Activated CD8-positive, alpha-beta memory T cell treated with anti-CD3 and anti-CD28 coated beads, Interleukin-2, amount 10 ng/mL, durations not matched to agents 7 days and 5 days (primary cell): ENCODE data around the gene PPFIA3. TPM values are rescaled to one million over a fixed set of nuclear protein-coding genes. Genes with fewer than 3 reads are reported as not detected.
"Not testable (repeated sequence)": the region's sequence is repeated elsewhere in the genome, so short reads cannot be mapped to it uniquely, and the experiment has no call there.

ENCODE experiments used
- ATAC-seq: fragments of 150-1000 bp; cut with Tn5 transposase; one replicate; pipeline ENCODE4 v1.10.0; 2021; ENCODE audit warnings: moderate library complexity
- CTCF ChIA-PET: fragments of 350-600 bp; sonication (Branson Sonifier 250); formaldehyde crosslinking; loops from one replicate; lab custom pipeline; 2021; ENCODE audit warnings: antibody characterized with exemption; lab: Charles Lee
- DNase-seq: peaks from one replicate; pipeline ENCODE4 v3.0.0-alpha.2; 2020
- H3K27ac Mint-ChIP-seq: one replicate; pipeline ENCODE4 v1.8.0; 2021; ENCODE audit warnings: mild to moderate bottlenecking, mixed read lengths
- H3K27me3 Mint-ChIP-seq: one replicate; pipeline ENCODE4 v1.8.0; 2021; ENCODE audit warnings: mixed read lengths
- H3K36me3 Mint-ChIP-seq: one replicate; pipeline ENCODE4 v1.8.0; 2021; ENCODE audit warnings: mild to moderate bottlenecking, mixed read lengths
- H3K4me1 Mint-ChIP-seq: one replicate; pipeline ENCODE4 v1.8.0; 2021; ENCODE audit warnings: mixed read lengths
- H3K4me3 Mint-ChIP-seq: one replicate; pipeline ENCODE4 v1.8.0; 2021; ENCODE audit warnings: mild to moderate bottlenecking, moderate library complexity, mixed read lengths
- H3K9me3 Mint-ChIP-seq: one replicate; pipeline ENCODE4 v1.8.0; 2022; ENCODE audit warnings: low read depth, mixed read lengths
- total RNA-seq, 2 experiments: library from RNA; stranded (reverse); gene quantifications; one replicate each; pipeline ENCODE4 v1.2.3, GENCODE V29; 2021

Gene PPFIA3
- total RNA-seq, 2 experiments from 2014 or later, result 1.7 to 3.6 TPM

DNA sequence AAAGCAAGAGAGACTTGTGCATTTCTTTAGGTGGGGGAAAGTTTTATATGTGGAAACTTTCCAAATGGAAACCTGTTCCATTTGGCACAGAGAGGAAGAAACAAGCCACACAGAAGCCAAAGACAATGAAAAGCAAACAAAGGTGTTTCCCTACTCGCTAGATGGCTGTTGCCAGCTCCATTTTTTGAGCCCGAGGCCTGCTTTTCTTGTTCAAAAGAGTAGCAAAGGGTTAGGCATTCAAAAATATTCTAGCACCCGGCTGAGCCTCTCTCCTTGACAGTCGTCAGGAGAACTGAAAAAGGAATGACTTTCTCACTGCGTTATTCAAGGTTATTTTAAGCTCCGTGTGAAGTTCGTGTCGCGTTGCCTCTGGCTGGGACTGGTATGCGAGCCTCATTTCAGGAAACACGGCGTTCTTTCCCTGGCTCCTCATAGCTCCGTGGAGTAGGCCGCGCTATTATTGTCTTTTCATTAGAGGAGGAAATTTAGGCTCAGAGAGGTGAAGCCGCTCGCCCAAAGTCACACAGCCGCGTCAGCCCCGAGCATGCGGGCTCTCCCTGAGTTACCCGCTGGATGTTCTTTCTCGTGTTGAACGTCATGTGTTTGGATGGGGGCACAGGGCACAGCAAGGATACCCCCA lies 45.9 kb downstream of the PPFIA3 start:
- CTCF ChIA-PET, result interaction anchor here (1.0 kb wide), 1 partner anchor 33 kb away, joined by 4 read pairs; no protein-coding TSS in a partner anchor
- H3K9me3 Mint-ChIP-seq, result no peaks in the 10 kb centered on the region
- no peaks in the 10 kb centered on the region for H3K4me1 Mint-ChIP-seq
- ATAC-seq (no peak), DNase-seq (no peak)
- no peaks in the 10 kb centered on the region for H3K36me3 Mint-ChIP-seq
- peaks cover 17% of the 10 kb centered on the region for H3K27me3 Mint-ChIP-seq
- H3K27ac Mint-ChIP-seq, result no peak overlapping the region
- H3K4me3 Mint-ChIP-seq, result no peak overlapping the region

DNA sequence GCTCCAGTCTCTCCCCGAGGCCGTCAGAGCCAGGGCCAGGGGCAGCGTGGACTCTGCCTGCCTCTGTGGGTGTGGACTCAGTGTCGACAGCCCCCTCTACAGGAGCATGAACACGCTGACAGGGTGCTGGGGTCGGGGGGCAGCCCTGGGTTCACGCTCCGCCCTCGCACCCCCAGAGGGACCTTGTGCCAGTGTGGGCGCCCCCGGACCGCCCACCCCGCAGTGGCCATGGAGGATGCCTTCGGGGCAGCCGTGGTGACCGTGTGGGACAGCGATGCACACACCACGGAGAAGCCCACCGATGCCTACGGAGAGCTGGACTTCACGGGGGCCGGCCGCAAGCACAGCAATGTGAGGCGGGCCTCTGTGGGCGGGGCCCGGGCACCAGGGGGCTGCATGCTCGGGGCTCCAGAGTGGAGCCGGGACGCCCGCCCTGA lies 46.5 kb downstream of the PPFIA3 start:
- H3K36me3 Mint-ChIP-seq, result no peaks in the 10 kb centered on the region
- no peak for ATAC-seq
- H3K27ac Mint-ChIP-seq, result no peak overlapping the region
- CTCF ChIA-PET, result no interaction called here
- H3K27me3 Mint-ChIP-seq, result peaks cover 12% of the 10 kb centered on the region
- H3K9me3 Mint-ChIP-seq, result no peaks in the 10 kb centered on the region
- no peak overlapping the region for H3K4me3 Mint-ChIP-seq
- DNase-seq, result no peak
- H3K4me1 Mint-ChIP-seq, result no peaks in the 10 kb centered on the region

DNA sequence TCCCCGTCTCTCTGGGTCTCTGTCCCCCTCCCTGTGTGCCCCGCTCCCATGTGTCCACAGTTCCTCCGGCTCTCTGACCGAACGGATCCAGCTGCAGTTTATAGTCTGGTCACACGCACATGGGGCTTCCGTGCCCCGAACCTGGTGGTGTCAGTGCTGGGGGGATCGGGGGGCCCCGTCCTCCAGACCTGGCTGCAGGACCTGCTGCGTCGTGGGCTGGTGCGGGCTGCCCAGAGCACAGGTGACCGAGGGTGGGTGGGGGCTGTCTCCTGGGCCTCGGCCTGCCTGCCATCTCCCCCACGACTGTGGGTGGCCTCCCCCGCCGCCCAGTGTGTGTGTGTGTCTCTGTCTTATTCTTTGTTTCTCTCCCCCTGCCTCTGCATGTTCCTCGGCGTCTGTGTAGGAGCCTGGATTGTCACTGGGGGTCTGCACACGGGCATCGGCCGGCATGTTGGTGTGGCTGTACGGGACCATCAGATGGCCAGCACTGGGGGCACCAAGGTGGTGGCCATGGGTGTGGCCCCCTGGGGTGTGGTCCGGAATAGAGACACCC lies 48.6 kb downstream of the PPFIA3 start:
- Mint-ChIP-seq H3K27me3 (peaks cover 11% of the 10 kb centered on the region), H3K4me1 (no peaks in the 10 kb centered on the region), H3K9me3 (no peaks in the 10 kb centered on the region), H3K4me3 (no peak overlapping the region), H3K36me3 (no peaks in the 10 kb centered on the region), H3K27ac (no peak overlapping the region)
- DNase-seq (no peak), ATAC-seq (no peak)
- CTCF ChIA-PET, result interaction anchor here (1.0 kb wide), 1 partner anchor 31 kb away, joined by 4 read pairs; no protein-coding TSS in a partner anchor

DNA sequence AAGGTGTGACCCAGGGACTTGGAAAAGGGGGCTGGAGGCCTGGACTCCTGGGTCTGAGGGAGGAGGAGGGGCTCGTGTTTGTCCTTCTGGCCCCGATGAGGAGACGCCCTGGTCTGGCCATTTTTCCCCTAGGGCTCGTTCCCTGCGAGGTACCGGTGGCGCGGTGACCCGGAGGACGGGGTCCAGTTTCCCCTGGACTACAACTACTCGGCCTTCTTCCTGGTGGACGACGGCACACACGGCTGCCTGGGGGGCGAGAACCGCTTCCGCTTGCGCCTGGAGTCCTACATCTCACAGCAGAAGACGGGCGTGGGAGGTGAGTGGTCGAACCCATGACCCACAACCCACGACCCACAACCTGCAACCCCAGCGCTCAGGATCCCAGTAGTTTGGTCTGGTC lies 49.1 kb downstream of the PPFIA3 start:
- CTCF ChIA-PET, result interaction anchor here (1.0 kb wide), 1 partner anchor 30 kb away, joined by 4 read pairs; no protein-coding TSS in a partner anchor
- no peak overlapping the region for H3K27ac Mint-ChIP-seq
- no peak overlapping the region for H3K4me3 Mint-ChIP-seq
- ATAC-seq, result no peak
- H3K9me3 Mint-ChIP-seq, result no peaks in the 10 kb centered on the region
- H3K36me3 Mint-ChIP-seq, result no peaks in the 10 kb centered on the region
- H3K4me1 Mint-ChIP-seq, result no peaks in the 10 kb centered on the region
- peaks cover 11% of the 10 kb centered on the region for H3K27me3 Mint-ChIP-seq
- no peak for DNase-seq

DNA sequence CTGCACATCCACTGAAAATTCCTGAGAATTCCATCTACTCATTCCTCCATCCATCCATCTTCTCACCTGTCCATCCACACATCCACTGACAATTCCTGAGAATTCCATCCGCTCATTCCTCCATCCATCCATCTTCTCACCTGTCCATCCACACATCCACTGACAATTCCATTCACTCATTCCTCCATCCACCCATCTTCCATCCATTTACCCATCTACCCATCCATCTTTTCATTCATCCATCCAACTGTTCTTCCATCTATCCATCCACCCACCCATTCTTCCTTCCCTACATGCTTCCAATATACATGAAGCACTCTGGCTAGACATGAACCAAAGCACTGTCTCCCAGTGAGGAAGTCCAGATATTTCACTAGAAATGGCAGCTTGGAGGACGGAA lies 53.9 kb downstream of the PPFIA3 start:
- peaks cover 4% of the 10 kb centered on the region for H3K4me1 Mint-ChIP-seq
- CTCF ChIA-PET, result no interaction called here
- H3K36me3 Mint-ChIP-seq, result no peaks in the 10 kb centered on the region
- H3K27me3 Mint-ChIP-seq, result no peaks in the 10 kb centered on the region
- no peak for ATAC-seq
- no peak for DNase-seq
- no peak overlapping the region for H3K4me3 Mint-ChIP-seq
- no peak overlapping the region for H3K27ac Mint-ChIP-seq
- no peaks in the 10 kb centered on the region for H3K9me3 Mint-ChIP-seq

DNA sequence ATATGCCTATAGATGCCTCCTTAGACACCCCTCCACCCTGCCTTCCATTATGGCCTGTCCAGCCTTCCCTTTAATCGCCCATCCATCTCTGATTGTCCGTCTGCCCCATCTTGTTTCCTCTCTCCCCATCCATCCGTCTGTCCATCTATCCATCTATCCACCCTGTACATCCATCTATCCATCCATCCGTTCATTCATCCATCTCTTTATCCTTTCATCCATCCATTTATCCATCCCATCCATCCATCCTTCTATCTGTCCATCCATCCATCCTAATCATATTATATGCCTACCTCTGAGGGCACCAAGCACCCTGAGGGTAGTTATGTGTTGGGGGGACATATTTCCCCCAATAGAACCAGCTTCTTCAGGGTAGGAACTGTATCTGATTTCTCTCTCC lies 61.3 kb downstream of the PPFIA3 start:
- DNase-seq (no peak), ATAC-seq (no peak)
- CTCF ChIA-PET, result no interaction called here
- H3K4me3 Mint-ChIP-seq, result no peak overlapping the region
- H3K4me1 Mint-ChIP-seq, result peaks cover 4% of the 10 kb centered on the region
- H3K27ac Mint-ChIP-seq, result no peak overlapping the region
- peaks cover 2% of the 10 kb centered on the region for H3K9me3 Mint-ChIP-seq
- no peaks in the 10 kb centered on the region for H3K36me3 Mint-ChIP-seq
- H3K27me3 Mint-ChIP-seq, result peaks cover 2% of the 10 kb centered on the region

DNA sequence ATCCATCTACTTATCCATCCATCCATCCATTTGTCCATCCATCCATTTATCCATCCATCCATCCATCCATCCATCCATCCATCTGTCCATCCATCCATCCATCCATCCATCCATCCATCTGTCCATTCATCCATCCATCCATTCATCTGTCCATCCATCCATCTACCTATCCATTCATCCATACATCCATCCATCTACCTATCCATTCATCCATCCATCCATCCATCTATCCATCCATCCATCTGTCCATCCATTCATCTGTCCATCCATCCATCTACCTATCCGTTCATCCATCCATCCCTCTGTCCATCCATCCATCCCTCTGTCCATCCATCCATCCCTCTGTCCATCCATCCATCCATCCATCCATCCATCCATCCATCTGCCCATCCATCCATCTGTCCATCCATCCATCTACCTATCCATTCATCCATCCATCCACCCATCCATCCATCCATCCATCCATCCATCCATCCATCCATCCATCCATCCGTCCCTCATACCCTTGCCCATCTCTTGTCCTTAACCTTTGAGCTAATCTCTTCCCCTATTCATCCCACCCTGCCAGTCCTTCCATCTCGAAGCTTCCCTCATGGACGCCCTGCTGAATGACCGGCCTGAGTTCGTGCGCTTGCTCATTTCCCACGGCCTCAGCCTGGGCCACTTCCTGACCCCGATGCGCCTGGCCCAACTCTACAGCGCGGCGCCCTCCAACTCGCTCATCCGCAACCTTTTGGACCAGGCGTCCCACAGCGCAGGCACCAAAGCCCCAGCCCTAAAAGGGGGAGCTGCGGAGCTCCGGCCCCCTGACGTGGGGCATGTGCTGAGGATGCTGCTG lies 62.9 kb downstream of the PPFIA3 start:
- H3K4me1 Mint-ChIP-seq, H3K9me3 Mint-ChIP-seq, H3K27me3 Mint-ChIP-seq, H3K27ac Mint-ChIP-seq, H3K4me3 Mint-ChIP-seq, CTCF ChIA-PET, ATAC-seq, H3K36me3 Mint-ChIP-seq, DNase-seq: not testable (repeated sequence)

DNA sequence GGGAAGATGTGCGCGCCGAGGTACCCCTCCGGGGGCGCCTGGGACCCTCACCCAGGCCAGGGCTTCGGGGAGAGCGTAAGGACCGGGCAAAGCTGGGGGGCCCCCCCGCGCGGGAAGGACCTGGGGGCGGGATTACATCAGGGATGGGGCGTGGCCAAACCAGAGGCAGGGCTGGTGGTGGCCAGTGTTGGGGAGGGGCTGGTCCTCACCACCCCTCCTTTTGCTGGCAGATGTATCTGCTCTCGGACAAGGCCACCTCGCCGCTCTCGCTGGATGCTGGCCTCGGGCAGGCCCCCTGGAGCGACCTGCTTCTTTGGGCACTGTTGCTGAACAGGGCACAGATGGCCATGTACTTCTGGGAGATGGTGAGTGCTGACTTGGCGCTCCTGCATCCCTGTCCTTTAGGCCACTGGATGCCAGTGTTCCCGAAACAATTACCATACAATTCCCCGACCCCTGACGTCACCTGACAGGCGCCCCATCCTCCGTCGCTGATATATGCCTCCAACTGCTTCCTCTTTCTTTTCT lies 63.6 kb downstream of the PPFIA3 start:
- no peak overlapping the region for H3K27ac Mint-ChIP-seq
- H3K9me3 Mint-ChIP-seq, result peaks cover 2% of the 10 kb centered on the region
- ATAC-seq (no peak), DNase-seq (no peak)
- peaks cover 2% of the 10 kb centered on the region for H3K27me3 Mint-ChIP-seq
- no peaks in the 10 kb centered on the region for H3K4me1 Mint-ChIP-seq
- no peak overlapping the region for H3K4me3 Mint-ChIP-seq
- no peaks in the 10 kb centered on the region for H3K36me3 Mint-ChIP-seq
- CTCF ChIA-PET, result no interaction called here

DNA sequence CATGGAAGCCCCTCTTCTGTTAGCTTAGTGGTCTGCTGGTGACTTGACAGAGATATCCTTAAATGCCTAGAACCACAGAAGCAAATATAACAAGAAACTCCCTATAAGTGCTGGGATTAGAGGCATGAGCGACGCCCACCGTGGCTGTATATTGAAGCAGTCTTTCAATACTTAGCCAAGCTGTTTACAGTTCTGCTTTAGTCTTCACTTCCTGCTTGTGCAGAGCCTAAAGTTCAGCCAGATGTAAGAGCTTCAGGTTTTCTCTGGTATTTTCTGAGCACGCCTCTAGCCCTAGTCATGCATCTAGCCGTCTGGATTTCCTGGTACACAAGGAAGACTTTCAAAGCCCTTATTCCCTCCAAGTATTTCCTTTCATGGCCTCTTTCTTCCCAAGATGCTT lies 66.8 kb downstream of the PPFIA3 start:
- peaks cover 13% of the 10 kb centered on the region for H3K4me1 Mint-ChIP-seq
- CTCF ChIA-PET, result interaction anchor here (2.1 to 2.3 kb wide), 2 partner anchors 13 to 88 kb away, joined by 7 to 9 read pairs; no protein-coding TSS in a partner anchor
- no peak for DNase-seq

DNA sequence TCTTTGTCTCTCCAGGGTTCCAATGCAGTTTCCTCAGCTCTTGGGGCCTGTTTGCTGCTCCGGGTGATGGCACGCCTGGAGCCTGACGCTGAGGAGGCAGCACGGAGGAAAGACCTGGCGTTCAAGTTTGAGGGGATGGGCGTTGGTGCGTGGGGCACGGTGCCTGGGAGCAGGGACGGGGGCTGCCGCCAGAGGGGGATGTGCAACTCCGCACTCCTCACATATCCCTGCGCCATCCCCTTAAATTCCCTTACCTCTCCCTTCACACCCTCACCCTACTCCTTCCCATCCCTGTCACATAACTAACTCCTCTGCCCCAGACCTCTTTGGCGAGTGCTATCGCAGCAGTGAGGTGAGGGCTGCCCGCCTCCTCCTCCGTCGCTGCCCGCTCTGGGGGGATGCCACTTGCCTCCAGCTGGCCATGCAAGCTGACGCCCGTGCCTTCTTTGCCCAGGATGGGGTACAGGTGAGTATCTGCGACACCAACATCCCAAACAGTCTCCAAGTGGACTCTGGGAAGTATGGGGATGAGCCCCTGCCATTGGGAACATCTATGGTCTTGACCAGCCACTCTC lies 69.4 kb downstream of the PPFIA3 start:
- H3K27ac Mint-ChIP-seq, result no peak overlapping the region
- peaks cover 2% of the 10 kb centered on the region for H3K9me3 Mint-ChIP-seq
- CTCF ChIA-PET, result interaction anchor here (2.0 kb wide), 1 partner anchor 10 kb away, joined by 10 read pairs; no protein-coding TSS in a partner anchor
- no peak overlapping the region for H3K4me3 Mint-ChIP-seq
- DNase-seq (no peak), ATAC-seq (no peak)
- H3K4me1 Mint-ChIP-seq, result peaks cover 13% of the 10 kb centered on the region
- no peaks in the 10 kb centered on the region for H3K36me3 Mint-ChIP-seq
- H3K27me3 Mint-ChIP-seq, result peaks cover 6% of the 10 kb centered on the region

More for the DNA sequence above, 66.8 kb downstream of the PPFIA3 start:
- ATAC-seq, result no peak
- Mint-ChIP-seq H3K9me3 (peaks cover 2% of the 10 kb centered on the region), H3K36me3 (no peaks in the 10 kb centered on the region), H3K4me3 (no peak overlapping the region), H3K27me3 (peaks cover 6% of the 10 kb centered on the region), H3K27ac (no peak overlapping the region)

DNA sequence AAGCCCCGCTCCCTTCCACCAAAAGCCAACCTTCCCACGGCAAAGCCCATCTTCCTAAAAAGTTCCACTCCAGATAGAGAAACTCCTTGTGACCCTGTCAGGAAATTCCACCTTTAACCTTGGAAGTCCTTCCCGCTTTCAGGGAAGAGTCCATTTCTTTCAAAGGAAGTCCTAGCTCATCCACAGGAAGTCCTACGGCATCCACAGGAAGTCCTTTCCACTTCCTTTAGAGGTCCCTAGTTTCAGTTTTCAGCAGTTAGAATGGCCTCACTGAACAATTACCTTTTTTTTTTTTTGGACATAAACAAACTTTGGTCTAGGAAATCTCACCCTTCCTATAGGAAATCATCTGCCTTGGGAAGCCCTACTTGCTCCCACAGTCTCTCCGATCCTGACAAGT lies 69.9 kb downstream of the PPFIA3 start:
- no peak for ATAC-seq
- Mint-ChIP-seq H3K27ac (no peak overlapping the region), H3K27me3 (peaks cover 5% of the 10 kb centered on the region), H3K36me3 (no peaks in the 10 kb centered on the region), H3K4me1 (peaks cover 13% of the 10 kb centered on the region), H3K9me3 (no peaks in the 10 kb centered on the region), H3K4me3 (no peak overlapping the region)
- no peak for DNase-seq
- CTCF ChIA-PET, result interaction anchor here (2.0 kb wide), 1 partner anchor 9 kb away, joined by 10 read pairs; no protein-coding TSS in a partner anchor

DNA sequence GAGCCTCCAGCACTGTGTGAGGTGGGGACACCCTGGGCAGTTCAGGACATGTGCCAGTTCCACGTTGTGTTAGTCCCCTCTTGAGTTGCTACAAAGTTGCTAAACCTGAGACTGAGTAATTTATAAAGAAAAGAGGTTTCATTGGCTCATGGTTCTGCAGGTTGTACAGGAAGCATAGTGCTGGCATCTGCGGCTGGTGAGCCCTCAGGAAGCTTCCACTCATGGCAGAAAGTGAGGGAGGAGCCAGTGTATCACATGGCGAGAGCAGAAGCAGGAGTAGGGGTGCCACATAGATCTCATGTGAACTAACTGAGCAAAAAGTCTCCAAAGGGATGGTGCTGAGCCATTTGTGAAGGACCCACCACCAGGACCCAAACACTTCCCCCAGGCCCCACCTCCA lies 71.4 kb downstream of the PPFIA3 start:
- Mint-ChIP-seq H3K27me3 (peaks cover 5% of the 10 kb centered on the region), H3K36me3 (no peaks in the 10 kb centered on the region), H3K4me1 (peaks cover 13% of the 10 kb centered on the region), H3K4me3 (no peak overlapping the region), H3K9me3 (no peaks in the 10 kb centered on the region), H3K27ac (no peak overlapping the region)
- ATAC-seq, result no peak
- CTCF ChIA-PET, result interaction anchor here (2.0 kb wide), 1 partner anchor 8 kb away, joined by 10 read pairs; no protein-coding TSS in a partner anchor
- DNase-seq, result no peak
